IPS-18a (cell line): ENCODE data around the gene GABARAPL2.
A peak's percentile ranks its signal among the peaks of the same experiment; 100 is the strongest.

Source experiments
- H3K27ac ChIP-seq: one replicate; pipeline ENCODE4 v1.5.1; 2013; ENCODE audit warnings: low read length
- H3K27me3 ChIP-seq: one replicate; pipeline ENCODE4 v1.6.1; 2013; ENCODE audit warnings: mild to moderate bottlenecking, low read length; ENCODE audit not compliant: control insufficient read depth, insufficient read depth
- H3K36me3 ChIP-seq: one replicate; pipeline ENCODE4 v1.6.1; 2013; ENCODE audit warnings: low read depth, low read length; ENCODE audit not compliant: control insufficient read depth
- H3K4me1 ChIP-seq: one replicate; pipeline ENCODE4 v1.6.1; 2013; ENCODE audit warnings: low read depth, low read length; ENCODE audit not compliant: control insufficient read depth
- H3K4me3 ChIP-seq: one replicate; pipeline ENCODE4 v1.5.1; 2013; ENCODE audit warnings: low read length
- H3K9ac ChIP-seq: one replicate; pipeline ENCODE4 v1.6.1; 2013; ENCODE audit warnings: mild to moderate bottlenecking, low read length, moderate library complexity
- H3K9me3 ChIP-seq: one replicate; pipeline ENCODE4 v1.6.1; 2013; ENCODE audit warnings: low read depth, low read length; ENCODE audit not compliant: control insufficient read depth

The GABARAPL2 gene

DNA sequence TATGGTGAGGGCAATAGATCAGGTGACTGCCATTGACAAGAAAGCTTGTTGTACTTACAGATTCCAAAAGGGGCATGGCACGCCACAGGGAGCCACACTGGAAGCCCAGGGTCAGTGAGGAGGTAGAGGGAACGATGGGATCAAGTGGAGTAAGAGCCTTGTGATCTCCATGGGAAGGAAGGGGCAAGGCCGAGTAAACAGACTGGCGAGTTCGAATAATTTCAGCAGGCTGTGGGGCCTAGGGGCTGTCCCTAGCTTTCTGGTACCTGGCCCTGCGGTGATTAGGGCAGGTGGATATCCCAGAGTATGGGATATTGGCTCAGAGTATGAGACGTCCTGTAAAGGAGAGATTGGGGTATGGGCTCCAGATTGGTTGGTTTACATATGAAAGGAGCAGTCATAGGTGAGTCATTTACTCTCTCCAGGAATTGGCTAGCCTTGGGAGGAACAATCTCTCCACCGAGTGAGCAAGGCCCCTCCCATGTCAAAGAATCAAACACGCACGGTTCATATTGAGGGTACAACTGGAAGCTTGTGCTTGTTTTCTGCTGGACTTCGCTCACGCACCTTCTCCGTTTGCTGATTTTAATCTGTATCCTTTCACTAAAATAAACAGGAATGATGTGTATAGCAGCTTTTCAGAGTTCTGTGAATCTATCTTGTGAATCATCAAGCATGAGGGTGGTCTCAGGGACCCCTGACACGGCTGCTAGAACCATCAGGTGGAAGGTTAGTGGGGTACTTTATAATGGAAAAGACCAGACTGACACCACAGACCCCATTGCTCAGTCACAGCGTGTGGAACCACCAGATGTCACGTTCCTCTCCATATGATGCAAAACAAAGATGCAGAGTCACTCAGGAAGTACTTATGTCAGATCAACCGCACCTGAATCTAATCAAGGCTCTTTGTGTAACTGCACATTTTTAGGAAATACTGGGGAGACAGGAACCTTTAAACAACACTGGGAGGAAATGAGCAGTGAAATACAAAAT, 27.9 kb downstream of the GABARAPL2 start:
- Histone ChIP-seq H3K27ac (peak overlapping the region; percentile 42), H3K4me3 (peak overlapping the region; percentile 11), H3K9me3 (no peaks in the 10 kb centered on the region), H3K36me3 (peaks cover 7% of the 10 kb centered on the region), H3K9ac (peak overlapping the region; percentile 26), H3K4me1 (peaks cover 28% of the 10 kb centered on the region), H3K27me3 (no peaks in the 10 kb centered on the region)

DNA sequence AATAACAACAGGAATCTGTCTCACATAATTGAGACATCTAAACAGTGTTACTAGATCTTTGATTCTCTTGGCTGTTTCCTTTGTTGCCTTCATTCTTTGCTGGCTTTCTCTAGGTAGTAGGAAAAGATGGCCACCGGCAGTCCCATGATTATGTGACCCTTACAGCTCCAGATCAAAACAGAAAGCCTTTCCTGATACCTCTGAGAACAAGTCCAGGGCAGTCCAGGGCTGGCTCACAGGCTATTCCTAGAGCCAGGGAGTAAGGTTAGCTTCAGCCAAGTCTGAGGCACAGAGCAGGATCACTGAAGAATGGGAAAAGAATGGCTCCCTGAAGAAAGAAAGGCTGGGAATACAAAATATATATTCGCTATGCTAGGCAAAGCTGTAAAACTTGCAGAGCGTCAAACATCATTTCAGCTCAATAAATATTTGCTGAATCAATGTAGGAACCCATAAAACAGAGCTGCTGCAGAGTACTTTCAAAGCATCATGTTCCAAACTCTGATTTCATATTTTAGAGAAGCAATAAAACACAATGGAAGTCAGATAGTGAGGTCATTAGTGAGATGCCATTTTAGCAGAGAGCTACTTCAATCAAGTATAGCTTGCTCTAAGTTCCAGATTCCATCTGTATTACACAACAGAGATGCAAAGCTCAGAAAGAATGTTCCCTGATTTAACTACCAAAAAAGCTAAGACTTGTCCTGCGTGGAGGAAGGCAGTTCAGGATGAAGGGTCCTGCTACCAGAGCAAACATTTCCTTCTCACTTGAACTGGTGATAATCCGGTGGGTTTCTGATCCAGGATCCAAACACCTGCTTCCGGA, 33.5 kb downstream of the GABARAPL2 start:
- Histone ChIP-seq H3K27me3 (no peaks in the 10 kb centered on the region), H3K4me3 (no peak overlapping the region), H3K4me1 (peaks cover 4% of the 10 kb centered on the region), H3K27ac (no peak overlapping the region), H3K9ac (no peak overlapping the region), H3K36me3 (peaks cover 43% of the 10 kb centered on the region), H3K9me3 (peaks cover 5% of the 10 kb centered on the region)

DNA sequence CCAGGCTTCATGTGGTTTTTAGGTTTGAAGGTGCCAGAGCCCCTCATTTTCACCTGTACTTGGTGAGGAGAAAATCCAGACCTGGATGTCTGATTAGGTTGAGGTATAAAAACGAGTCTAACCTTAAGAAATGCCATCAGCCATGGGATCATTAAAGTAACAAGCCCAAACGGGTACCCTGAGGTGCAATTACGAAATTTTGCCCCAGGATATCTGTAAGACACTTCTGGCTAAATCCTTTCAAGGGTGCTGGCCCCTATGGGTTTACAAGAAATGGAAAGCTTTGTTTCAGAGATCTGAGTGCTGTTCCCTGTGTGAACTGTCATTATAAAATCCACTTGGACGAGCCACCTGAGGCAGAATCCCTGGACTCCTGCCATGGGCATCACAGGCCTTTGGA, 37.1 kb downstream of the GABARAPL2 start:
- Histone ChIP-seq H3K27me3 (no peaks in the 10 kb centered on the region), H3K27ac (no peak overlapping the region), H3K4me3 (no peak overlapping the region), H3K4me1 (no peaks in the 10 kb centered on the region), H3K9ac (no peak overlapping the region), H3K9me3 (peaks cover 5% of the 10 kb centered on the region), H3K36me3 (peaks cover 54% of the 10 kb centered on the region)

DNA sequence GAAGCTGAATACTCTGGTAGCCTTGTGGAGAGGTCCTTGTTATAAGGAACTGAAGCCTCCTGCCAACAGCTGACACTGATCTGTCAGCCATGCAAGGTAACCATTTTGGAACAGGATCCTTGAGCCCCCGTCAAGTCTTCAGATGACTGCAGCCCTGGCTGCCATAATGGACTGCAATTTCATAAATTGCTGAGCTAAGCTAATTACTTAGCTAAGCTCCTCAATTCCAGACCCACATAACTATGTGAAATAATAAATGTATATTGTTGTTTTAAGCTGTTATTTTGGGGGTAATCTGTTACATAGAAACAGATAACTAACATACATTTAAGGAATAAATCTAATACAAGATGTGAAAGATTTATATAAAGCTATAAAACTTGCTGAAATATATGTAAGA, 40.3 kb downstream of the GABARAPL2 start:
- no peak overlapping the region for H3K9ac ChIP-seq
- no peaks in the 10 kb centered on the region for H3K4me1 ChIP-seq
- H3K27ac ChIP-seq = no peak overlapping the region
- peaks cover 61% of the 10 kb centered on the region for H3K36me3 ChIP-seq
- no peak overlapping the region for H3K4me3 ChIP-seq
- peaks cover 5% of the 10 kb centered on the region for H3K9me3 ChIP-seq
- no peaks in the 10 kb centered on the region for H3K27me3 ChIP-seq

DNA sequence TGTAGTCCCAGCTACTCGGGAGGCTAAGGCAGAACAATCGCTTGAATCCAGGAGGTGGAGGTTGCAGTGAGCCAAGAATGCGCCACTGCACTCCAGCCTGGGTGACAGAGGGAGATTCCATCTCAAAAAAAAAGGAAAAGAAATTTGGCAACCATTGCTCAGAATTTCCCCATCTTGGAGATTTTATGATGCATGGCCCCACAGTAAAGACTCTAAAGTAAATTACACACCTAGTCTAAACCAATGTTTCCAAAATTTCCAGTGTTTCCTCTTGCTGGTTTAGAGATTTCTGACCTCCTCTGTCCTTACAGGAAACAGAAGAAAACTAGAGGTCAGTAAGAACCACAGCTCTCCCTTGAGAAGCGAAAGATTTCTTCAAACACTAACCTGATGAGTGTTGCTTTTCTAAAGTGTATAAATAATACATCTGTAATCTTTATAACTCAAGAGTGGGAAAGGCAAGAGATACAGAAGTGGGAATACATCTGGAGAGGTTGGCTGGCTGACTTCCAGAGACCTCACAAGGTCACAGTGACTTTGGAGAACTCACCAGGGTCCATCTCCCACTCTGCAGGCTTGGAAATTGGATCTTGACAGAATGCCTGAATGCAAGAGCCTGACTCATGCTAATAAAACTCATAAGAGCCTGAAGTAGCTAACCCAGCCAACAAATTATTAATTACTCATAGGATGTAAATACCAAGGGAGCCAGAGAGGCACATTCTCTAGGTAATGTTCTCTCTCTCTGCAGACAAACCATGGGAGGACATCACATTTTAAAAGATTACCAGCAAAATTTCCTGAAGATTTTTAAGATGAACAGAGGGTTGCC, 48.1 kb downstream of the GABARAPL2 start:
- no peak overlapping the region for H3K9ac ChIP-seq
- H3K27me3 ChIP-seq = no peaks in the 10 kb centered on the region
- no peaks in the 10 kb centered on the region for H3K4me1 ChIP-seq
- H3K4me3 ChIP-seq = no peak overlapping the region
- H3K9me3 ChIP-seq = no peaks in the 10 kb centered on the region
- H3K27ac ChIP-seq = no peak overlapping the region
- H3K36me3 ChIP-seq = peaks cover 46% of the 10 kb centered on the region

DNA sequence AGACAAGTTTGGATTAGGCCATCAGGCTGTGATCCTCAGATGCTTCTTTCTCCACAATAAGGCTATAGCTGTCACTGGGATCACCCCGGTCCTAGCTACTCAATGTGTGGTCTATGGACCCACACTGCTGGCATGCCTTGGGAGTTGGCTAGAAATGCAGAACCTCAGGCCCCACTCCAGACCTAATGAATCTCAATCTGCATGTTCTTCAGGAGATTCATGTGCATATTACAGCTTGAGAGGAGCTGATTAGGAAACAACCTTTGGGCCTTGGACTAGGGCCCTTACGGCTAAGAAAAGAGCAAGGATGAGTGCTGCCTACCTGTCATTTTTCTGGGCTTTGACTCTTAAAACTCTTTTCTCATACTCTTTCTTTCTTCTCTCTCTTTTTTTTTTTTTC, 49.4 kb downstream of the GABARAPL2 start:
- H3K9me3 ChIP-seq = no peaks in the 10 kb centered on the region
- H3K4me1 ChIP-seq = no peaks in the 10 kb centered on the region
- H3K4me3 ChIP-seq = no peak overlapping the region
- H3K36me3 ChIP-seq = peaks cover 47% of the 10 kb centered on the region
- H3K9ac ChIP-seq = no peak overlapping the region
- H3K27me3 ChIP-seq = no peaks in the 10 kb centered on the region
- no peak overlapping the region for H3K27ac ChIP-seq

DNA sequence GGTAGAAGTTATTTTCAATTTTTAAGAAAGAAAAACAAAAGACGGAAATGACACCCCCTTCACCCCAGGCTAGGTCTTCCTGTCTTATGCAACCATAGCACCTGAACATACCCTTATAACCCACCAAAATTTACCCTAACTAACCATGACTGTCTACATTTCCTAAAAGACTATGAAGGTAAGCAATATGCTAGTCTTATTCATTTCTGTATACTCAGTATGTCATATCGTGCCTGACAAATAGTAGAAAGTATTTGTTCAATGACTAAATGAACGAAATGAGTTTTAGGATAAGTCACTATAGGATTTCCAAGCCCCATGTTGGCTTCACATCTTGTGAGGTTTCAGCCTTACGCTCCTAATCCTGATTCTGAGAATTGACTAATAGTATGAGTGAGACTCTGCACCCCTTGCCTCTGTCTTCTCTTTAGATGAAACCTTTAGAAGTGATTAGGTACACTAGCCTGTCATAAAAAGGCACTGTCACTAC, 50.4 kb downstream of the GABARAPL2 start:
- Histone ChIP-seq H3K9me3 (no peaks in the 10 kb centered on the region), H3K36me3 (peaks cover 43% of the 10 kb centered on the region), H3K4me3 (no peak overlapping the region), H3K27me3 (no peaks in the 10 kb centered on the region), H3K9ac (no peak overlapping the region), H3K4me1 (no peaks in the 10 kb centered on the region), H3K27ac (no peak overlapping the region)

DNA sequence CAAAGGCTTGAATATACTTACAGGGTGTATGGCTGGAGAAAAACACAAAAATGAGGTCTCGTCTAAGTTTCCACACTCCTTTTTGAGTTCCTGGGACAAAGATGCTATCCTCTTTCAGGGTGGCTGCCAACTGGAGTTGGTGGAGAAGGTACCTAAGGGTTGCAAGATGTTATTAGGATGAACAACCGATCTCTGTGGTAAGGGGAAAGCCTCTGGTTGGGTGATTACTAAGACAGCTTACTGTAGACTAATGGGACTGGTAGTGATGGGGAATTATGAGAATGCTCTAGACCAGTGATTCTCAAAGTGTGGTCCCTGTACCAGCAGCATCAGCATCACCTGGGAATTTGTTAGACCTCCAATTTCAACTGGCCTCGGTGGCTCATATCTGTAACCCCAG, 50.9 kb downstream of the GABARAPL2 start:
- Histone ChIP-seq H3K9ac (no peak overlapping the region), H3K27me3 (no peaks in the 10 kb centered on the region), H3K4me1 (no peaks in the 10 kb centered on the region), H3K4me3 (no peak overlapping the region), H3K27ac (no peak overlapping the region), H3K9me3 (no peaks in the 10 kb centered on the region), H3K36me3 (peaks cover 43% of the 10 kb centered on the region)

DNA sequence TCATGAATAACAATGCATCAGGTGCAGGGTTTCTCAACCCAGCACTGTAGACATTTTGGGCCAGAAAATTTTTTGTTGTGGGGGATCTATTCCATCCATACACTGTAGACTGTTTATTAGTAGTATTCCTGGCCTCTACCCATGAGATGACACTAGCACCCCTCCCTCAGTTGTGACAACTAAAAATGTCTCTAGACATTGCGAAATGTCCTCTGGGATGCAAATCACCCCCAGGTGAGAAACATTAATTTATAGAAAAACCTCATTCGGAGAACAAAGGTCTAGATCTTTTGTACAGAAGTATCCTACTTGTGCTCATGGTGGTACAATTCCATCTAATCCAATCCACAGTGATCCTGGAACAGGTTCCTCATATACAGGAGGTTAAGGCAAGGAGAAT, 52.6 kb downstream of the GABARAPL2 start:
- no peaks in the 10 kb centered on the region for H3K9me3 ChIP-seq
- H3K4me1 ChIP-seq = no peaks in the 10 kb centered on the region
- H3K27ac ChIP-seq = no peak overlapping the region
- peaks cover 34% of the 10 kb centered on the region for H3K36me3 ChIP-seq
- no peak overlapping the region for H3K4me3 ChIP-seq
- no peaks in the 10 kb centered on the region for H3K27me3 ChIP-seq
- no peak overlapping the region for H3K9ac ChIP-seq

DNA sequence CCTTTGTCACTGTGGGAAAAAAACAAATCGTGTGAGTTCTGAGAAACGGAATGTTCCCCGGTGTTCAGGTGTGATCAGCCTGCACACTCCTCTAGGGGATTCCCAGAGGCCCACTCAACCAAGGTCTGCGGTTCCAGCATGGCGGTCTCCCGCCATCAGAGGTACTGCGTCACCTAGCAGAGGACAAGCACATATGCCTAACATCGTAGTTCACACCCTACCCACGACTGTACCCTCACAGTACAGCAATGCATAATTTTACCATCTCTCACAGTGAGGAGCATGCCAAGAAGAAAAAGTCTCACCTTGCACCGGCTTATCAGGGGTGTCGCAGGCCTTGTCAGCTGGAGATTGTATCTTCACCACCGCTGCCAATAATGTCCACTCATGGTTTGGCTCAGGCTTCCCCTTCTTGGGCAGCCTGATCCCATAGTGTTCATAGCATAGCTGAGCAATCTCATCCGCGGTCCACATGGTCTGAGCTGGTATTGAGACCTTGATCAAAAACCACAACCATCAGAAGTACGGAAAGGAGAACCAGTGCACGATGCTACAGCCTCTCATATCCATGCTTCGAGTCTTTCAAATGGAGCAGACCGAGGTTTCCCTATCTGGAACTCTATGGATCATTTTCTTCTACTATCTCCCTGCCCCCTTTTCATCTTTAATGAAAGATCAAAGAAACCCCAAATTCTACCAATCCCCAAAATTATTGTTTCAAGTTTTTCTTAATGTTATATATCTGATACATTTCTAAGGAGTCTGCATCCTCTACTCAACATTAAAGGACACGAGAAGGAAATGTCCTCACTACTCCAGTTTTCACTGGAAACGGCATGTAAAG, 54.4 kb downstream of the GABARAPL2 start:
- Histone ChIP-seq H3K4me3 (no peak overlapping the region), H3K27me3 (no peaks in the 10 kb centered on the region), H3K27ac (no peak overlapping the region), H3K36me3 (peaks cover 33% of the 10 kb centered on the region), H3K9me3 (no peaks in the 10 kb centered on the region), H3K4me1 (no peaks in the 10 kb centered on the region), H3K9ac (no peak overlapping the region)
